CD4-positive, alpha-beta T cell treated with Interleukin-15 for 1 hour (primary cell): ENCODE measurements around the gene MET.
"Not testable (repeated sequence)": the region's sequence is repeated elsewhere in the genome, so short reads cannot be mapped to it uniquely, and the experiment has no call there.

Source experiments
- DNase-seq: peaks from one replicate; pipeline ENCODE4 v3.0.0-alpha.2; 2020

The MET gene

DNA sequence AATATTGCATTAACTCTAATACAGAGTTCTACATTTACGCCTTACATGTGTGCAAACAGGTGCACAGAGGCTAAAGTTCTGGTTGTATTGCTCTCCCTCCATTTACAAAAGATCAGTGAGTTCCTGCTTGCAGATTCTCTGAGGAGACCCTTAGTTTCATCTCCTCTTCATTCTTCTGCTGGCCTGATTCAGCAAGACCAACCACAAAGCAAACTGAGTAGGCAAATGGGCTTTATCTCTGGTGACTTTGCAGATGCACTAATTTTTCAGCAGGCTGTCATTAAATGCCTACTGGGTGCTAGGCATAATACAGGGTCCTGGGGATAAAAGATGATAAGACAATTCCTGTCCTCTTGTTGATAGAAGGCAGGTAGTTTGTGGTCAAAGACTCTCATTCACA, 56.4 kb downstream of the MET start:
- no peak for DNase-seq

- no peak for DNase-seq
Observed at GRCh38 chr7:116730097-116731022, 58.4 kb downstream of the MET start.

GRCh38 chr7:116731023-116731395, 59.0 kb downstream of the MET start:
- no peak for DNase-seq

DNA sequence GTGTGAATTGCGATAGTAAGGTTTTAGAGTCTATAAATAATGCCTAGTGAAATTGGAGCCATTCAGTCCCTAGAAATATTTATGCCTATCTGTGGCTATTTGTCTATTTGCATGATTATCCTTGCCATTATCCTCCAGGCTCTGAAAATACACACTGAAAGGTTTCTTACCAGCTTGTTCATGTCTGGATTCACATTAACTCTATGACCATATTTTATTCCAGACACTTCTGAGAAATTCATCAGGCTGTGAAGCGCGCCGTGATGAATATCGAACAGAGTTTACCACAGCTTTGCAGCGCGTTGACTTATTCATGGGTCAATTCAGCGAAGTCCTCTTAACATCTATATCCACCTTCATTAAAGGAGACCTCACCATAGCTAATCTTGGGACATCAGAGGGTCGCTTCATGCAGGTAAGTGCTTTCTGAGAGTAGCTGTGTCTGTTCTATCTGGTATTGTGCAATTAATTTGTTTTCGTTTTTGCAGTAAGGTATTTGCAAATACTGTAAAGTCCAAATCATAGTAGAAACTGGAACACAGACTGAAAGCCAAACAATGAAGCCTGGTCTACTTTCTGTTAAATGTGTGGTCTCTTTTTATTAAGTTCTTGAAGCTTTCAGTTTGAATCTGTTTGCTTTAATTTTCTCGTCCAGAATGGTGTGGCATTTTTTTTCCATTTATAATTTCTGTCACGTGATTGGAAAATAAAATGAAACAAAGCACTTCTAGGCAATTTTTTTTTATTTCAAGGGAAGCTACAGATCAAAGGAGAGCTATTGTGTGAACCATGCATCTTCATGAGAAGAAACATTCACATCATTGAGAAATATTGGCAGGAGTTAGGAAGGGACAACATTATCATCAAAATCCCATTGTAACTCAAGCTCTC, 59.7 kb downstream of the MET start:
- DNase-seq, result no peak

GRCh38 chr7:116732788-116733694, 61.0 kb downstream of the MET start:
- DNase-seq, result no peak

GRCh38 chr7:116733924-116734580, 62.1 kb downstream of the MET start:
- DNase-seq, result no peak

- DNase-seq, result no peak
Observed at GRCh38 chr7:116734710-116735109, 62.7 kb downstream of the MET start.

- DNase-seq, result no peak
Observed at GRCh38 chr7:116736927-116737715, 65.1 kb downstream of the MET start.

DNA sequence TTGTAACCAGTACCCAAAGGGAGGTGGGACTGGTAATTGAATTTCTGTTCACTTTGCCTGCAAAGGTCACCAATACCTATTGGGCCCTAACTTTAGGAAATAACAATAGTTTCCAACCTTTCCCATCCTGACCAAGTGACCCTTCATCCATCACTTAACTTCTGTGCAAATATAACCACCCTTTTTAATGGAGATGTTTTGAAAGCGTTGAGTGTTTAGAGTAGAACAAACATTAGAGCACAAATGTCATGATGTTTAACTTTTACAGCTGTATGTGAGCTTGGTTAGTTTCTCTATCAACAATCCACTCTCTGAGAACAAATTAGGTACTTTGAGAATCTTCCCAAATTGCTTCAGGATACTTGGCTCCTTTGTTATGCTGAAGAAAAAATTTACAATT, 66.4 kb downstream of the MET start:
- no peak for DNase-seq

DNA sequence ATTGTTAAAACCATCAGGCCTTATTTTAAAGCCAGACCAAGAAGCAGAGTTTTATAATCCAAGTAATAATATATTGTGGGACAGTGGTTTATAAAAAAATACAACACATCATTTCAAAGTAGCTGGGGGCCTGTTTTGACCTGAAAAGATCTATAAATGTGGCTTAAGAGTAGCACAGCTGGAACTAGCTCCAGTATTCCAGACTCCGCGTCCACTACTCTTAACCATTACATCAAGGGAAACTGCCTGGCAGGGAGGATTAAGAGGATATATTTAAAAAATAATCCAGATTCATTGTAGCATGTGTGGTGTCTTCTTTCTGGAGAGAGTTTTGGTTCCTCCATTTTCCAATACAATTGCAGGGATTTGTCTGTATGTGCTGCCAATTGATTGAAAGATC, 67.3 kb downstream of the MET start:
- no peak for DNase-seq

GRCh38 chr7:116740231-116740630, 68.2 kb downstream of the MET start:
- DNase-seq, result no peak

DNA sequence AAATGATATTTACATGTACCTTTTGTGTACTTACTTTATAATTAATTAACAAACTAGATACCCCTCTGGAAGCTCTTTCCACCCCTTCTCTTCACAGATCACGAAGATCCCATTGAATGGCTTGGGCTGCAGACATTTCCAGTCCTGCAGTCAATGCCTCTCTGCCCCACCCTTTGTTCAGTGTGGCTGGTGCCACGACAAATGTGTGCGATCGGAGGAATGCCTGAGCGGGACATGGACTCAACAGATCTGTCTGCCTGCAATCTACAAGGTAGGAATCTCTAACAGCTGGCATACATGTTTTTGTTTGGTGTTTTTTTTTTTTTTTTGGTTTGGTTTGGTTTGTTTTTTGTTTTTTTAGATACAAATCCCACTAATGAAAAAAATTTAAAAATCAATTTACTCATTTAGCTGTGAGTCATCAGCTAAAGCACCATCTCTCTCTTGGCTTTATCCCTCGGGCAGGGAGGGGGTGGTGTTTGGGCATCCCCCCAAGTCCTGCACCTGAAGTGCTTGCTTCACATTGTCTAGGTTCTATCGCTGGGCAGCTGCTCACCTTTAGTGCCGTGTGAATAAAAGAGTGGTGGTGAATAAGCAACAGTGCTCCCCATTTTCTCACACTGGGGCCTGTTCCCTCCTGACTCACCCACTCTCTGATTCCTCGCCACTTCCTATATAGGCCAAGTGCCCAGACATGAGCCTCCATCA, 68.9 kb downstream of the MET start:
- no peak for DNase-seq

GRCh38 chr7:116741625-116742316, 69.8 kb downstream of the MET start:
- no peak for DNase-seq

DNA sequence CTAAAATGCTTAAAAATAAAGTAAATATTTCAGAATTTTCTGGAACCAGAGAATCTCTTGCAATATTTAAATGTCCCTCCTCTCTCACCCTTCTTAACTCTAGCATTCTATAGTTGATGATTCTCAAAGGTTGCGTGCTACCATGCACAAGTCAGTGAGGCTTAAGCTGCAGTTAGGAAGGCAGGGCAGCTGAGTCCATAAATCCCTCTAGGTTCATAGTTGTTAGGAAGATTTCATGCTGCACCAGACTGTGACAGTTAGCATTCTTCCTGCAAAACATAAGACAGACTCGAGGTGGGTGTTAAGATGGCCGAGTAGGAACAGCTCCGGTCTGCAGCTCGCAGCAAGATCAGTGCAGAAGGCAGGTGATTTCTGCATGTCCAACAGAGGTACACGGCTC, 70.6 kb downstream of the MET start:
- DNase-seq, result no peak

GRCh38 chr7:116743835-116744234, 71.8 kb downstream of the MET start:
- DNase-seq, result not testable (repeated sequence)

DNA sequence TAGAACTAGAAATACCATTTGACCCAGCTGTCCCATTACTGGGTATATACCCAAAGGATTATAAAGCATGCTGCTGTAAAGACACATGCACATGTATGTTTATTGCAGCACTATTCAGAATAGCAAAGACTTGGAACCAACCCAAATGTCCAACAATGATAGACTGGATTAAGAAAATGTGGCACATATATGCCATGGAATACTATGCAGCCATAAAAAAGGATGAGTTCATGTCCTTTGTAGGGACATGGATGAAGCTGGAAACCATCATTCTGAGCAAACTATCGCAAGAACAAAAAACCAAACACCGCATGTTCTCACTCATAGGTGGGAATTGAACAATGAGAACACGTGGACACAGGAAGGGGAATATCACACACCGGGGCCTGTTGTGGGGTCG, 74.4 kb downstream of the MET start:
- DNase-seq, result not testable (repeated sequence)

GRCh38 chr7:116751070-116751469, 79.1 kb downstream of the MET start:
- not testable (repeated sequence) for DNase-seq

DNA sequence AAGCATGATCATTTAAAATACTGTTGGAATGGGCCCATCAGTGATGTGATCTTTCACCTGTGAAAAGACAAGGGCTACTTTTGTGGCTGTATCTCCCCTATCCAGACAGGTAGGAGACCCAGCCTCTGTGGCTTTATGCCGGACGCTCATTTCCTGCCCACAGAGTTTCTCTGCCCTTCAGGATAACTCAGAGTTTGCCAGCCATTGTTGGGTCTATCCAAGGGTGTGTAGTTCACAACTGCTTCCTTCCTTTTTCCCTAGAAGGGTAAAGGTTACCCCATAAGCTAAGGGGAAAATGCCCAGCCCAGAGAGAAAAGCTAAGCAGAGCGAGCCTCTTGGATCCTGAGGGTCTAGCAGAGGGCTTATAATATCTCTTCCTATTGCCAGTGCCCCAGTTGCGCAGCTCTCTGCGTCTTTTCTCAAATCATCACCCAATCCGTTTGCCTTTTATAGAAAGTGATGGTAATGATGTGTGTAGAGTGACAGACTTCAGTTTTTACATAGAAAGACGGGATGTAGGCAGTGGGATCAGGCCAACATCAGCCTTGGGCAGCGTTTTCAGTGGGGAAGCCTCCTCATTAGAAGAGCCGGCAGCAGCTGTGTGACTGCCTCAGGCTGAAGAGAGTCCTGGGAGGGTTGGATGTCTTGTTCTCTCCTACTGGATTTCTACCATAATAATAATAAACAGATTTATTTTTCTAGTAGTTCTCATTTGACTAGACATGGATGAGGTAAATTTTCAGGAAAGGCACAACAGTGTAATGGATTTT, 80.5 kb downstream of the MET start:
- no peak for DNase-seq

DNA sequence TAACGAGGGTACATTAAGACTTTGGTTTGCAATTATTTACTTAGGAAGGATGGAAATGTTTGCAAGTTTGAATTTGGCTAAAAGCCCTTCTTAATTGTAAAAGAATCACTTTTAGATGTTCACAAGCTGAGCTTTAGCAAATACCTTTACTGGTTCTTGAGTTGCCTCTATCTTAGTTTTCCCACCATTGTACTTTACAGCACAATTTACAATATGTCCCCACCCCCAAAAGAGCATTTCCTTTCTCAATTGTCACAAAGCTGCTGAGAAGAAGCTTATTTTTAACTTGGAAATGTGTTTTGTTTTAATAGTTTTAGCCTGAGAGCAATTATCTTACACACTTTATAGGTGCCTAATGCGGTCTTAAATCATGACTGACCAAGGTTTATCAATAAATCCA, 81.1 kb downstream of the MET start:
- no peak for DNase-seq
